ENCODE measurements around the gene ILKAP. TPM values are rescaled to one million over a fixed set of nuclear protein-coding genes. Genes with fewer than 3 reads are reported as not detected.

The ILKAP gene
- total RNA-seq, 1 experiment from 2014 or later, result 35.8 TPM

DNA sequence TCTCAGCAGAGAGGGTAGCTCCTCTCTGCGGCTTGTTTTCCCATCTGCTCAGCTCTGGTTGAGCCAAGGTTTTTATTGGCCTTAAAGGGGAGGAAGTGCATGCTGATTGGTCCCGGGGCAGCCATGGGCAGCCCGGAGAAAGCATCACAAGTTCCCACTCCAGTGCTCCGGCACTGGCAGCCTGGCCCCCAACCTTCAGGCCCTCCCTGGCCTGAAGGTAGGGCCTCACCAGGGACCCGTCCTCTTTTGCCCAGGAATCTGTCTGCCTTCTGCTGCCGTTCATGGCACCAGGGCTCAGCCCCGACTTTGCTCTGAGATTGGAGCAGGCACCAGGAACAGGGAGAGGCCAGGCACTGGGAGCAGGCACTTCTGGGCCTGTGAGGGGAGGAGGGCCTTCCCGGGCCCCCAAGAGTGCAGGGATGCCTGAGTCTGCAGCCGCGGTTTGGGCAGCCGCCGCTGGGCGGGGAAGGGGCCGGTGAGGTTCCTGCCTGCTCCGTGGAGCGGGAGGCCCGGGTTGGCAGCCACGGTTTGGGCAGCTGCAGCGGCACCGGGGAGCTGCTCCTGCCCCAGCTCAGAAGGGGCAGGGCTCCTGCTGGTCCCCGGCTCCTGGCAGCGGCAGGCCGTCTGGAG lies 17.5 kb upstream of the ILKAP start:
- in situ Hi-C loops (cut with HindIII; ENCODE audit: low pct_unique_long_range_greater_than_20kb, low sequenced_read_pairs), result no loop called here
- no peak for DNase-seq (ENCODE audit: low read depth, low spot score)

DNA sequence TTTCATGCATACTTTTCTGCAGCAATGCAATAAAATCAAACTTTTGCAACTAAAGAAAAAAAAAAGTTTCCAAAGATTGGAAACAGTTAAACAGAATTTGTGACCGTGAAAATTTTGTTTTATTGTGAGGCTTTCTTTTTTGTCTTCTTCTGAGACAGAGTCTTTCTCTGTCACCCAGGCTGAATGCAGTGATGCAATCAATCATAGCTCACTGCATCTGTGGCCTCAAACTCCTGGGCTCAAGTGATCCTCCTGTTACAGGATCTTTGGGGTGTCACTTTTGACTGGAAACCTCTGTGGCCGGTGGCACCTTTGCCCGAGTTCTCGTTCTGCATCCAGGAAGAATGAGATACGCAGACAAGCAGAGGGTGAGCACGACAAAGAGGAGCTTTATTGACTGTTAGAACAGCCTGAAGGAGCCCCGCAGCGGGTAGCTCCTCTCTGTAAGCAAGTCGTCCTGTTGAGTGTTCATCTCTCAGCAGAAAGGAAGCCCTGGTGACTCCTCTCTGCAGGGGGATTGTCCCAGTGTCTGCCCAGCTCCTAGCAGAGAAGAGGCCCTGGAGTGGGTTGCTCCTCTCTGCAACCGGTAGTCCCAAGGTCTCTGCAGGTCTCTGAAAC lies 16.9 kb upstream of the ILKAP start:
- in situ Hi-C loops (cut with HindIII; ENCODE audit: low pct_unique_long_range_greater_than_20kb, low sequenced_read_pairs), result no loop called here
- no peak for DNase-seq (ENCODE audit: low read depth, low spot score)

- in situ Hi-C loops (cut with HindIII; ENCODE audit: low pct_unique_long_range_greater_than_20kb, low sequenced_read_pairs), result no loop called here
- DNase-seq (ENCODE audit: low read depth, low spot score), result peak; percentile 94
Observed at GRCh38 chr2:238216651-238217184, 13.2 kb upstream of the ILKAP start.

DNA sequence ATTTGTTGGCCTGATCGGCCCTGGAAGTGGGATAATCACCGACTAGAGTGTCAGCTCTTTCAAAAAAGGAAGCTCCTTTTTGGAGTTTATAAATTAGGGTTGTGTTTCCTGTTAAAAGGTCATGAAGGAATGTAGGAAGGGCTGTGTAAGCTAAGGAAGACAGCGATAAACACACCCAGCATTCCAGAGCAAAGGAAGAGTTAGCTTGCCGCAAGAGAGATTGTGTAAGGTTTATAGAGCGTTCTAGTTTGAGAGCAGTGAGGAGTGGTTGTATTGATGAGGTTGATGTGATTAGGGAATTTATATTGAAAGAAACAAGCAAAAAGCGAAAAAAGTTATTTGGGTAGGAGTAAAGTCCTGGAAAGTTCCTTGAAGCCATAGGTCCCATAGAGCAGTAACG lies 3.5 kb upstream of the ILKAP start:
- no peak for DNase-seq (ENCODE audit: low read depth, low spot score)
- in situ Hi-C loops (cut with HindIII; ENCODE audit: low pct_unique_long_range_greater_than_20kb, low sequenced_read_pairs), result no loop called here

GRCh38 chr2:238203973-238204683 lies 633 bp upstream of the ILKAP start:
- DNase-seq (ENCODE audit: low read depth, low spot score), result no peak
- in situ Hi-C loops (cut with HindIII; ENCODE audit: low pct_unique_long_range_greater_than_20kb, low sequenced_read_pairs), result no loop called here

DNA sequence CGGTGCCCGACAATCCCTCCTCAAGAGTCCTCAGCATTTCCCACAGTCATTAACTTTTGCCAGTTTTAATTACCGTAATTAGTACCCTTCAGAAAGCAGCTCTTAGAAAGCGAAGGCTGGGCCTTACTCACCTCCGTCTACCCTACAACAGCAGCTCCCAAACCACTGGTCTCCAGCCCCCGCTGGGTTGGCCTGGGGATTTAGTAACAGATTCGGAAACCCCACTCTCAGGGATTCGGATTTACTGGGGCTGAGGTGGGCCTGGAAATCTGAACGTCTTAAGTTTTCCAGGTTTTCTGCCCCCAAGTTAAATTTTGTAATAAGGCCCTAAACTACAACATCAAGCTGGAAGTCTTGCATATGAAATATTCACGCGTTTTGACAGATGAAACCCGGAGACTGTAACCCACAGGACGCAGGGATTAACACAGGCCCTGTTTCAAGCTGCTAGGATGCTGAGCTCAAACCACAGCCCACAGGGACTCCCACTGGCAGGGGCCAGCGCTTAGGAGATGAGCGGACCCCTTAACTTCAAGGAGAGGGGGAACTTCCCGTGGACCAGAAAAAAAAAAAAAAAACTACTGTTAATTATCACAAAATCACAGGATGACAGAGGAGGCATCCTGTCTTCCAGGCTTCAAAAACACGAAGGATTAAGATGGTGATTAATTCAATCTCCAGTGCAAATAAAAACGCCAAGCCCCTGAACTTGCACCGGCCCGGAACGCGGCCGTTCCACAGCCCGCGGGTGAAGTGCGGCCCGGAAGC lies 985 bp downstream of the ILKAP start:
- no peak for DNase-seq (ENCODE audit: low read depth, low spot score)
- in situ Hi-C loops (cut with HindIII; ENCODE audit: low pct_unique_long_range_greater_than_20kb, low sequenced_read_pairs), result no loop called here

GRCh38 chr2:238190445-238190844 lies 13.1 kb downstream of the ILKAP start:
- in situ Hi-C loops (cut with HindIII; ENCODE audit: low pct_unique_long_range_greater_than_20kb, low sequenced_read_pairs), result no loop called here
- DNase-seq (ENCODE audit: low read depth, low spot score), result no peak

GRCh38 chr2:238187618-238188548 lies 15.6 kb downstream of the ILKAP start:
- peak; percentile 93 for DNase-seq (ENCODE audit: low read depth, low spot score)
- in situ Hi-C loops (cut with HindIII; ENCODE audit: low pct_unique_long_range_greater_than_20kb, low sequenced_read_pairs), result no loop called here

GRCh38 chr2:238183821-238184220 lies 19.7 kb downstream of the ILKAP start:
- in situ Hi-C loops (cut with HindIII; ENCODE audit: low pct_unique_long_range_greater_than_20kb, low sequenced_read_pairs), result no loop called here
- DNase-seq (ENCODE audit: low read depth, low spot score), result no peak

DNA sequence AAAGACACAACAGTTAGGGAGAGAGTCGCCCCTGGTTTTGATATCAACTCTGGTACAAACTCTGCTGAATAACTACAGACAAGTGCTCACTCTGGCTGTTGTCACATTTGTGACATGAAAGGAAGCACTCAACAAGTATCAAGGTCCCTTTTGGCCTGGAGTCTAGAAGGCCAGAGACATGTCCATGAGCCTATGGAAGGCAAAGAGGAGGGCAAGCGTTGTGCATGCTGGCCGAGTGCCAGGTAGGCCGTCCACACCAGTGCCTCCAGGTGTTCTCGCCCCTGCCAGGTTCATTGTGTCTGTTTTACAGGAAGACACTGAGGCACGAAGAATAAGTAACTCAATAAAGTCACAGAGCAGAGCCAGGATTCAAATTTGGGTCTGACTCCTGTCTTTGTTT lies 21.1 kb downstream of the ILKAP start:
- DNase-seq (ENCODE audit: low read depth, low spot score), result no peak
- in situ Hi-C loops (cut with HindIII; ENCODE audit: low pct_unique_long_range_greater_than_20kb, low sequenced_read_pairs), result no loop called here

- DNase-seq (ENCODE audit: low read depth, low spot score), result no peak
- in situ Hi-C loops (cut with HindIII; ENCODE audit: low pct_unique_long_range_greater_than_20kb, low sequenced_read_pairs), result no loop called here
Observed at GRCh38 chr2:238180554-238180953, 22.9 kb downstream of the ILKAP start.

GRCh38 chr2:238176613-238177012 lies 26.9 kb downstream of the ILKAP start:
- in situ Hi-C loops (cut with HindIII; ENCODE audit: low pct_unique_long_range_greater_than_20kb, low sequenced_read_pairs), result no loop called here
- no peak for DNase-seq (ENCODE audit: low read depth, low spot score)

DNA sequence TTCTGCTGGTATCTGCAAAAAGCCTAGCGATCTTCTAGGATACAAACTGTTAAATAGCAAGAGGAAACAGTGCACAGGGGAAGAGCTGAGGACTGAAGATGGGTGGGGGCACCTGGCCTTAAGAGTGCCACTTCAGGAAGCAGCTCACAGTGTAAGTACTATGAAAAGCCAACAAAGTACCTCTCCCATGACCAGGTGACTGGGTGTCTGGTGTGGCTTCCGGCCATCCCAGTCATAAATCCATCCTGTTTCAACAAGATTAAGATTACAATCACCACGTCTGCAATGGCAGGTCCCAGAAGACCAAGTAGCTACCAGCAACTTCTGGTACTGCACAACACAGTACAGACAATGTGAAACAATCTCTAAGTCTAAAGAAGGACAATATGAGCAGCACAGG lies 28.8 kb downstream of the ILKAP start:
- in situ Hi-C loops (cut with HindIII; ENCODE audit: low pct_unique_long_range_greater_than_20kb, low sequenced_read_pairs), result no loop called here
- DNase-seq (ENCODE audit: low read depth, low spot score), result no peak

DNA sequence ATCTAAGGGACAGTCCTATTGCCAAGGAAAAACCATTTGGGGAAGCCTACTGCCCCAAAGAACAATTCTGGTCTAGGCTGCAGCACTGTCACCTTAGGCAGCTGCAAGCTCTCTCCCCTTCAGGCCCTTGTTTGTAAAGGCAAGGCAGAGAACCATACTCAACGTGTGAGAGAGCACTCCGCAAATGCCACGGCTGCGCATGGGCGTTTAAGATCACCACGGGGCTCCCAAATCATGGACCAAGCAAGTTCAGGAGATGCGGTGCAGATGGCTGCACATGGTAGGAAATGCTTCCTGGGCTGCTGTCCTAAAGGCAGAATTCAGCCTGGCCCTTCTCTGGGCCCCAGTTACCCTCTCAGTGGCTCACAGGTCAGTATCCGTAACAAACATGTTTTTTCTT lies 29.2 kb downstream of the ILKAP start:
- in situ Hi-C loops (cut with HindIII; ENCODE audit: low pct_unique_long_range_greater_than_20kb, low sequenced_read_pairs), result no loop called here
- no peak for DNase-seq (ENCODE audit: low read depth, low spot score)

DNA sequence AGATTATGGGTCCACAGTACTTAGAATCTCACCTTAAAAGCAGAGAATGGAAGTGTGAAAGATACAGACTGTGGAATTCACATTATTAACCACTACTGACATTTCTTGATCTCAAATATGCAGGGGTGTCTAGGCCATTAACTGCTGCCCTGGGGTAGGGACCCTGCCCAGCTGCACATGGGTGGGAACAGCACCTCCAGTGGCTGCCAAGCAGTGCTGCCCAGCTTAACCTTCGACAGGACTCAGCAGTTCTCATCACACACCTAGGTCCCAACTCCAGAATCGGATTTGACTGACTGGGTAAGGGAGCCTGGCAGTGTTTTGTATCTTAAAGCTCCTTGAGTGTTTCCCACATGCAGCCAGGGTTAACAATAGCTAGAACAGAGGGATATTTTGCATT lies 29.8 kb downstream of the ILKAP start:
- in situ Hi-C loops (cut with HindIII; ENCODE audit: low pct_unique_long_range_greater_than_20kb, low sequenced_read_pairs), result no loop called here
- DNase-seq (ENCODE audit: low read depth, low spot score), result no peak

DNA sequence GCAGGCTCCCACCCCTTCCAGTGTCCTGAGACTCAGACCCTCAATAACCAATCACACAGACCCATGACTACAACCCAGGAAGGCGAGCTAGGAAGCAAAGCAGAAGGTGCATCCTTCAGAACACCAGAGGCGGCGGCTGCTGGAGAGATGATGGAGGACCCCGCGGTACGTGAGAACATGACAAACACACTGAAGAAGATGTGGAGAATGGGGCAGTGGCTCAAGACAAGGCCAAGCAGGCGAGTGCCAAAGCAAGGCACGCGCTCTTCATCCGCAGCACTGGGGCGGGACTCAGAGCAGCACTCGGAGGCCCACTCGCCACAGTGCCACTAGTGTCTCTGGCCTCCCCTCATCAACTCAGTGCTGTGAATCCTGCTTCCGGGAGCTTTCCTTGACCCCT lies 31.1 kb downstream of the ILKAP start:
- in situ Hi-C loops (cut with HindIII; ENCODE audit: low pct_unique_long_range_greater_than_20kb, low sequenced_read_pairs), result no loop called here
- DNase-seq (ENCODE audit: low read depth, low spot score), result no peak

DNA sequence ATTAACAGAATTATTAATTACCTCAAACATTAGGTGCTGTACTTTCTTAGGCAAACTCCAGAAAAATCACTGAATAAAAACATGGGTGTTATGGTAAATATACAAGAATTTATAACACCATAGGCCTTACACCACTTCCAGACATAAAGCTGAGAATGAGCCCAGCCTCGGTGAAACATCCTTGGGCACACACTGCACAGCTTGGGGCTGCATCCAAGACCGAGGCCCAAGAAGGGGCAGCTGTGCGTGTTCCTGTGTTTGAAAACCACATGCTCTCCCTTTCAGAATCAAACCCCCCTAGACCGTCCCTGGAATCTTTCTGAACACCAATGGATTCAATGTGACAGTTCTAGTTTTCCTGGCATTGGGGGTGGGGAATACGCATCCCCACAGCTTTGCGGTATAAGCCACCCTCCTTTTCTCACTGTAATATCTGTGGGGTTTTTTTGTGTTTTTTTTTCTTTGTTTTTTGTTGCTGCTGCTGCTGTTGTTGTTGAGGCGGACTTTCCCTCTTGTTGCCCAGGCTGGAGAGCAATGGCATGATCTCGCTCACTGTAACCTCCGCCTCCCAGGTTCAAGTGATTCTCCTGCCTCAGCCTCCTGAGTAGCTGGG lies 31.8 kb downstream of the ILKAP start:
- in situ Hi-C loops (cut with HindIII; ENCODE audit: low pct_unique_long_range_greater_than_20kb, low sequenced_read_pairs), result no loop called here
- no peak for DNase-seq (ENCODE audit: low read depth, low spot score)

Data from SK-MEL-5 (cell line).